HFFc6 (cell line): ENCODE measurements around the gene KLF11. TPM values are rescaled to one million over a fixed set of nuclear protein-coding genes. Genes with fewer than 3 reads are reported as not detected.

Experiments used
- DNase-seq: peaks from one replicate; pipeline ENCODE4 v3.0.0-alpha.2; 2018
- H3K27ac Mint-ChIP-seq: 2 replicates; pipeline ENCODE4 v1.8.0; 2020; ENCODE audit warnings: mild to moderate bottlenecking, mixed read lengths
- H3K27me3 Mint-ChIP-seq: 2 replicates; pipeline ENCODE4 v1.8.0; 2021; ENCODE audit warnings: mild to moderate bottlenecking, moderate library complexity, mixed read lengths; ENCODE audit not compliant: insufficient read depth
- H3K36me3 Mint-ChIP-seq: 2 replicates; pipeline ENCODE4 v1.8.0; 2021; ENCODE audit warnings: low read depth, mixed read lengths
- H3K4me1 Mint-ChIP-seq: 2 replicates; pipeline ENCODE4 v1.8.0; 2020; ENCODE audit warnings: low read depth, mixed read lengths
- H3K4me3 Mint-ChIP-seq: 2 replicates; pipeline ENCODE4 v1.8.0; 2020; ENCODE audit warnings: mild to moderate bottlenecking, moderate library complexity, mixed read lengths
- H3K9me3 Mint-ChIP-seq: 2 replicates; pipeline ENCODE4 v1.8.0; 2020; ENCODE audit warnings: mild to moderate bottlenecking, mixed read lengths
- CTCF ChIP-seq: fragments of 200-600 bp; sonication (generic); IDR thresholded peaks from 2 replicates; pipeline ENCODE4 v1.5.0; 2021; ENCODE audit warnings: antibody characterized with exemption, mild to moderate bottlenecking
- total RNA-seq, 6 experiments: library from RNA; stranded (reverse); fragmentation: NEBNext Ultra II Directional; extraction: Animal tissue kit (Norgen Biotek cat#: 25700); gene quantifications; 2 replicates in 1 of 6; 3 replicates in 5 of 6; pipeline ENCODE4 v1.2.3, GENCODE V29; 2021

The KLF11 gene
- total RNA-seq, 6 experiments from 2014 or later: 2.8 to 3.9 (median 3.6) TPM

GRCh38 chr2:10058251-10059015 is 15.1 kb downstream of the KLF11 start:
- Mint-ChIP-seq H3K36me3 (no peaks in the 10 kb centered on the region), H3K9me3 (no peaks in the 10 kb centered on the region), H3K4me1 (peaks cover 10% of the 10 kb centered on the region), H3K27me3 (peaks cover 1% of the 10 kb centered on the region; the same call in 1 of the 2 replicates), H3K27ac (no peak overlapping the region), H3K4me3 (no peak overlapping the region)
- no peak for TF ChIP-seq CTCF
- DNase-seq: no peak

- TF ChIP-seq CTCF: no peak
- Mint-ChIP-seq H3K36me3 (no peaks in the 10 kb centered on the region), H3K4me1 (peaks cover 10% of the 10 kb centered on the region), H3K27me3 (peaks cover 1% of the 10 kb centered on the region; the same call in 1 of the 2 replicates), H3K27ac (no peak overlapping the region), H3K9me3 (no peaks in the 10 kb centered on the region), H3K4me3 (no peak overlapping the region)
- no peak for DNase-seq
Measured at GRCh38 chr2:10059016-10059351, 15.6 kb downstream of the KLF11 start.

- Mint-ChIP-seq H3K27ac (no peak overlapping the region), H3K36me3 (no peaks in the 10 kb centered on the region), H3K4me1 (peaks cover 10% of the 10 kb centered on the region), H3K4me3 (no peak overlapping the region), H3K9me3 (no peaks in the 10 kb centered on the region), H3K27me3 (peaks cover 1% of the 10 kb centered on the region; the same call in 1 of the 2 replicates)
- TF ChIP-seq CTCF: no peak
- DNase-seq: no peak
Measured at GRCh38 chr2:10059552-10060335, 16.4 kb downstream of the KLF11 start.

GRCh38 chr2:10061221-10061925 is 18.0 kb downstream of the KLF11 start:
- Mint-ChIP-seq H3K27me3 (0 out of 2 replicates have a peak, but pooled peaks cover 1% of the 10 kb centered on the region), H3K4me3 (no peak overlapping the region), H3K9me3 (no peaks in the 10 kb centered on the region), H3K36me3 (no peaks in the 10 kb centered on the region), H3K4me1 (peaks cover 10% of the 10 kb centered on the region), H3K27ac (no peak overlapping the region)
- TF ChIP-seq CTCF: no peak
- DNase-seq: no peak

- H3K36me3 Mint-ChIP-seq: no peaks in the 10 kb centered on the region; the same call in 1 of the 2 replicates
- H3K27ac Mint-ChIP-seq: no peak overlapping the region
- no peak for DNase-seq
- H3K4me3 Mint-ChIP-seq: no peak overlapping the region
- H3K9me3 Mint-ChIP-seq: peaks cover 3% of the 10 kb centered on the region
- TF ChIP-seq CTCF: no peak
- H3K4me1 Mint-ChIP-seq: no peaks in the 10 kb centered on the region
- H3K27me3 Mint-ChIP-seq: peaks cover 1% of the 10 kb centered on the region; the same call in 1 of the 2 replicates
Measured at GRCh38 chr2:10062931-10063365, 19.6 kb downstream of the KLF11 start.
